GM18873 (cell line): Measurements from ENCODE around the gene PIK3C2G.
"Not testable (repeated sequence)": the region's sequence is repeated elsewhere in the genome, so short reads cannot be mapped to it uniquely, and the experiment has no call there.

Experiments
- ATAC-seq: cut with Tn5 transposase; IDR thresholded peaks from one replicate; pipeline ENCODE4 v1.9.1; 2021; ENCODE audit warnings: mild to moderate bottlenecking, moderate library complexity, moderate number of reproducible peaks; ENCODE audit not compliant: unreplicated experiment, low FRiP score

PIK3C2G gene

DNA sequence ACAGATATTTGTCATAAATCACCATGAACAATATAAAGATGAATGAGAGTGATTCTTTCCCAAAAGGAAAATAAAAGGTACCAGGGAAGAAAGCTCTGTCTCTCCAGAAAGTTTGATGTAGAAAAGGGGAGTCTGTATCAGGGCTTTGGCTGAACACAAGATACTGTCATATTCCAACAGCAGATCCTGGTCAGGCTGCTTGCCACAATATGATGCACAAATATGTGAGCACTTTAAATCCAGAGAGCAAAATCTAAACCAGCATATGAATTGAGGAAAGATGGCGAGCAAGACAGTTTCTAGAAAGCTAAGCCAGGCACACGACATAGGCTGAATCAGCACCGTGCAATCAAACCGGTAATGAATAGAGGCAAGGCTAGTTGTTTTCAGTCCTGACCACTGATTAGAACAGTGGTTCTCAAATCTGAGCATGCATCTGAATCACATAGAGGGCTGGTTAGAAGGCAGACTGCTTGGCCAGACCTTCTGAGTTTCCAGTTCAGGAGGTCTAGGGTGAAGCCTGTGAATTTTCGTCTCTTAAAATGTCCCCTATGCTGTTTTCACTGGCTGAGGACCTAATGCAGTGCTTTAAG, 415.8 kb downstream of the PIK3C2G start:
- no peak for ATAC-seq

DNA sequence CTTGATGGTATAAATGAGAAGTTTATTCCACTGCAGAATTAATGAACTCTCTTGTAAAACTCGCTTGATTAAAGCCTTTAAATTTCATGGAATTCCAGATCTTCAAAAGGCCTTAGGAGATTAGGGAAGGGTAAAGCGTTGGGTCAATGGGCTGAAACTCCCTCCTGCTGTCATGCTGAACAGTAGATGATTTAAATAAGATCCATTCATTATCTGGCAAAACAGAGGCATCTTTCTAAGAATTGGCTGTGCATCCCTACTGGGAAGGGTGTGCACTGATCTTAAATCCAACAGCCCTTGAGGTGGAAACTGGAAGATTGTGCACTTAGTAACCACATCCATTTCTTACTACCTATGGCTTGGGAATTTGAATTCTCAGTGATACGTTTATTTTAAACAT, 420.5 kb downstream of the PIK3C2G start:
- no peak for ATAC-seq

DNA sequence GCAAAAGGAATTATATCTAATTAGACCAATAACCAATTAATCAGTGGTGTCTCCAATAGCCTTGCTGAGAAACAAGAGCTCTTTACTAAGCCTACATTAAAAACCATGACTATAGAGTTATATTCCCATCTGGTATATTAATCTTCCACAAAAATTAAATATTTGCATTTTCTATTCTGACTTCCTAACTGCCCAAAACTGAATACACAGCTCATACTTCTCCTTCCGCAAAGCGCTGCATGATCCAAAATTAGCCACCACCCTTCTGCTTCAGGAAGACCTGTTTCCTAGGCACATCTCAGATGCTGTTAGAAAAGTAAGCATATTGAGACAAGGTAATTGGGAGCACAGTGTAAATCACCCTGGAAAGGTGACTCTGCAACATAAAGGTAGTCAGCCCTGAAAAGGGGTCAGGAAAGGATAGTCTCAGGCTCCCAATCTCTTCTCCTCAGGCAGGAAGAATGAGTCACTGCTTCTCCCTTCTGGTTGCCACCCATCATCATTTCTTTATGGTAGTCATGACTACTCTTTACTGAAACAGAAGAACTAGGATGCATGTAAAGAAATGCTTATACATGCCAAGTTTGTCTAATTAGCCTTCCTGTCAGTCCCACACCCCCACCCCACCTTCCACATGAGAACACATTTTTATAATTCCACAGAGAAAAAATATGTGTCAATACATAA, 422.2 kb downstream of the PIK3C2G start:
- ATAC-seq, result no peak

DNA sequence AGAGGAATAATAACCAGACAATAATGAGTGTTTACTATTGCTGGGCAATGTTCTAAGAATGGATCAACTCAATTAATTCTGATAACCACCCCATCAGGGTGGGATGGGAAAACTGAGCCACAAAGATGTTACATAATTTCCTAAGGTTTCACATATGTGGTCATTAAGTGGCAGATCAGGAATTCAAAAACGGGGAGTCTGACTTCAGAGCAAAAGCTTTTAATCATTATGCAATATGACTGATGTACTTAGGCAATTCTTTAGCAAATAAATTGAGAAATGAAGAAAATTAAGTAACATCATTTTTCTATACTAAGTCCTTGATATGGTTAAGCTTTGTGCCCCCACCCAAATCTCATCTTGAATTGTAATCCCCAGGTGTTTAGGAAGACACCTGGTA, 423.1 kb downstream of the PIK3C2G start:
- no peak for ATAC-seq

DNA sequence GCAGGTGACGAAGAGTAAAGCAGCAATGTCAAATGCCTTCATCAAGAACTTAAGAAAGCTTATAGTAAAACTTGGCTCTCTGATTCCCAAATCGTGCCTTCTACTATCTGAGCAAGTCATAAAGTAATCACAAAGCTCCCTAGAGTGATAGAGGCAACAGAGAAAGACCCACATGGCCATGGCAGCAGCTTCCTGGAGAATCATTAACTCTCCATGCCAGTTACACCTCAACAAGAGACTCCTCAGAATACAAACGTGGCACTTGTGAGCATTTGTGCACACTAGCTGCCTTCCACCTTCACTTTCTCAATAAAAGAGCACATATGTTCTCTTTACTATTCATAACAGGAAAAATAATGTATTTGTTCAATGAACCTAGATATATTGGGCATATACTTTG, 428.5 kb downstream of the PIK3C2G start:
- no peak for ATAC-seq

DNA sequence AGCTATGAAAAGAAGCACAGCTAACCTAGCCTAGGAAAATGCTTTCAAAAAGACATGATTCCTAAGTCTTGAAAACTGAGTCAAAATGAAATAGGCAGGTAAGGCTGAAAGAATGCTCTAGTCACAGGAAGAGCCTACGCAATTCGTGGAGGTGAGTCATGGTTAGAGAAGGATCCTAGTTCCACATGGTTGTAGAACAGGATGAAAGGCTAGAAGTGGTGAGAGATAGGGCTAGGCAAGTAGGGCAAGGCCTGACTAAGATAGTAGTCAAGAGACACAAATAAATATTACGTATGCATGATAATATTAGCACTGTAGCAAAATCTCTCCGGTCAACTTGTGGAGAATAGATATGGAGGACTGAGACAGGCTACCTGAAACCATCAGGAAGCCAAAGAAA, 429.3 kb downstream of the PIK3C2G start:
- ATAC-seq, result no peak

DNA sequence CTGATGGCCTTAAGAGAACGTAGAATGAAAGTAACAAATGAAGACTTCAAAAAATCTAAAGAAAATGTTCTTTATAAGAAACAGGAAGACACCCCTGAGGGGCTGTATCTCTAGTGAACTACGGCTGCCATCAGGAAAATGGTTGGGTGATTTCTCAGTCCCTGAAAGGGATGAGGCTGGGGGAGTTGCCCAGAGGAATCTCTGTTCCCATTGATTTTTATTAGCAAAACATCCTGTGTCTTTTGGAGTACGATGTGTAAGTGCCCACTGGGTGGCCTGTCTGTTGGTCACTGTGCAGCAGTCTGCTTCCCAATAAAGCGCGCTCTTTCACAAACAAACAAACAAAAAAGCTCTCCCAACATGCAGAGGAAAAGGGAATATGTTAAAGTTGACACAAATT, 432.7 kb downstream of the PIK3C2G start:
- ATAC-seq, result not testable (repeated sequence)

DNA sequence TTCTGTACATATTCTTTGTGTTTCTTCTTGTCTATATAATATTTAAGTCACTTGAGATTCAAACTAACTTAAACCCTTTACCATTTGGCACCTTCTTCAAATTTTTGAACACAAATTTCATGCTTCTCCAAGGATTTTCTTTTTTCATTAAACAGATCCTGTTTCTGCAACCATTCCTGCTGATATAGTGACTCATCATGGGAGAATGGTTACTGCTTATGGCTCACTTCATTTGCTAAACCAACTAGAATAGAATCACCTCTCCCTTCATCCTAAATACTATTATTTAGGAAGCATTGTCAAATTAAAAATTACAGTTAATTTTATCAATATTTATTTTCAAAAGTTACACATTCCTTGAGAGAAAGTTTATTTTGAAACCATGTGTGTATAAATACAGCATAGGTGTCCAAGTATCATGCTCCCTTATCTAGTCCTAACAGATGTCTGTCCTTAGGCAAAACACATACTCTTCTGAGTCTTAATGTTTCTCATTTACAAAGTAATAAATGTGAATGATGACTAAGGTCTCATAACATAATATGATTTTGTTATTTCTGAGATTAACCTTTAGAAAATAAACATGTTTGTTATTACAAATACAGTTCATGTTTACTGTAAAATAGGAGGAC, 435.8 kb downstream of the PIK3C2G start:
- no peak for ATAC-seq
